HG02852 (cell line): ENCODE measurements around the gene RNF220.

ENCODE experiments used
- ATAC-seq: cut with Tn5 transposase; IDR thresholded peaks from one replicate; pipeline ENCODE4 v1.9.1; 2021; ENCODE audit warnings: mild to moderate bottlenecking, moderate library complexity; ENCODE audit not compliant: unreplicated experiment

Gene RNF220

GRCh38 chr1:44672961-44673674 is 268.1 kb downstream of the RNF220 start:
- no peak for ATAC-seq

- peak; percentile 2 for ATAC-seq
Observed at GRCh38 chr1:44673675-44674112, 268.6 kb downstream of the RNF220 start.

- ATAC-seq = peak; percentile 87
Observed at GRCh38 chr1:44674113-44675000, 269.3 kb downstream of the RNF220 start, which contains the start of the genes ARMH1 and TMEM53. ARMH1 (plus strand) TSS chr1:44674714; CDS start chr1:44689698, 14,984 bp downstream. TMEM53 (minus strand) TSS chr1:44674481; CDS start chr1:44674391, 90 bp downstream.

GRCh38 chr1:44675186-44675585 is 270.1 kb downstream of the RNF220 start:
- ATAC-seq = no peak

GRCh38 chr1:44676484-44677200 is 271.6 kb downstream of the RNF220 start:
- ATAC-seq = no peak

GRCh38 chr1:44677201-44677766 is 272.2 kb downstream of the RNF220 start:
- no peak for ATAC-seq

- no peak for ATAC-seq
Observed at GRCh38 chr1:44678120-44678519, 273.1 kb downstream of the RNF220 start.

- ATAC-seq = no peak
Observed at GRCh38 chr1:44678626-44679025, 273.6 kb downstream of the RNF220 start.

- ATAC-seq = no peak
Observed at GRCh38 chr1:44679468-44679867, 274.4 kb downstream of the RNF220 start.

- no peak for ATAC-seq
Observed at GRCh38 chr1:44681905-44682882, 277.1 kb downstream of the RNF220 start.

- no peak for ATAC-seq
Observed at GRCh38 chr1:44682883-44683265, 277.8 kb downstream of the RNF220 start.

- peak; percentile 90 for ATAC-seq
Observed at GRCh38 chr1:44684525-44684924, 279.5 kb downstream of the RNF220 start.

GRCh38 chr1:44685218-44685617 is 280.2 kb downstream of the RNF220 start:
- no peak for ATAC-seq

- no peak for ATAC-seq
Observed at GRCh38 chr1:44685881-44686280, 280.8 kb downstream of the RNF220 start.

GRCh38 chr1:44688760-44689446 is 283.8 kb downstream of the RNF220 start:
- ATAC-seq = no peak

- ATAC-seq = no peak
Observed at GRCh38 chr1:44689447-44689765, 284.4 kb downstream of the RNF220 start.

- ATAC-seq = no peak
Observed at GRCh38 chr1:44693159-44693558, 288.1 kb downstream of the RNF220 start.

- no peak for ATAC-seq
Observed at GRCh38 chr1:44693900-44694299, 288.8 kb downstream of the RNF220 start.

GRCh38 chr1:44694863-44695478 is 289.9 kb downstream of the RNF220 start:
- peak; percentile 82 for ATAC-seq
